LNCAP (cell line): ENCODE measurements around the gene PC.

Experiments
- TF ChIP-seq, protein P1 (sequence below): fragments of 450-650 bp; IDR thresholded peaks from 2 replicates; pipeline ENCODE4 v1.5.1; 2017; ENCODE audit warnings: mild to moderate bottlenecking

The PC gene

DNA sequence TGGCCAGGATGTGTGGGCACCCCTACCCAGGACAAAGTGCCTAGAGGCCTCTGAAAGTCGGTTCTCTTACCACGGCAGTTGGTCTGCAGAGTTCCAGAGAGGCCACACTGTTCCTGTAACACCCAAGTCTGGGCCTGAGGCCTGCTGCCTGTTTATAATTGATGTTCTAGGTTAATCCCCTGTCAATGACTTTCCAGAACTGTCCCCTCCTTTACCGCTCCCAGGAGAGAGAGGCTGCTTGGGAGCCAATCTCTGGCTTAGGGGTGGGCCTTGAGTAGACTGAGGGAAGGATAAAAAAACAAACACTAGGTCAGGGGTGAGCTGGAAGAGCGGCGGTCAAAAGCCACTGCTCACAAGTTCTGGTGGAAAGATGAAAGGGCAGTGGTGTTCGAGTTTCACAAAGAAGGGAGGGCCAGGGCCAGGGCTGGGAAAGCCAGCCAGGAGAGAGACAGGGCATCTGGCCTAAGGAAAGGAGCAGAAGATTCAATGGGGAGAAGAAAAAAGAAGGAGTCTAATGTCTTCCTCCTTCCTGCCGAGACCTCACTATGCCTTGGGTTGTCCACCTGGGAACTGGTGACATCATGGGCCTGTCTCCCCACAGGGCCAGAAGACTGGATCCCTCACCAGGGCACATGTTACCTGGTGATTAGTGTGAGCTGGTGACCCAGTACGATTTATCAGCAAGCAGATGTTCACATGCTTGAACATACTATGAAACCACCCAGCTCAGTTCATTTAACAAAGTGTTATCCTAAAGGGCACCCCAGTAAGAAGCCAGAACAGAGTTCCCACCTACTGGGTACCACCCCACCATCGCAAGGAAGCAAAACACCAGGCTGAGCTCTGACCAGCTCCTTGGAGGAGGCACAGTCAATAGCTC lies 50.2 kb downstream of the PC start:
- TF ChIP-seq, protein P1, sequence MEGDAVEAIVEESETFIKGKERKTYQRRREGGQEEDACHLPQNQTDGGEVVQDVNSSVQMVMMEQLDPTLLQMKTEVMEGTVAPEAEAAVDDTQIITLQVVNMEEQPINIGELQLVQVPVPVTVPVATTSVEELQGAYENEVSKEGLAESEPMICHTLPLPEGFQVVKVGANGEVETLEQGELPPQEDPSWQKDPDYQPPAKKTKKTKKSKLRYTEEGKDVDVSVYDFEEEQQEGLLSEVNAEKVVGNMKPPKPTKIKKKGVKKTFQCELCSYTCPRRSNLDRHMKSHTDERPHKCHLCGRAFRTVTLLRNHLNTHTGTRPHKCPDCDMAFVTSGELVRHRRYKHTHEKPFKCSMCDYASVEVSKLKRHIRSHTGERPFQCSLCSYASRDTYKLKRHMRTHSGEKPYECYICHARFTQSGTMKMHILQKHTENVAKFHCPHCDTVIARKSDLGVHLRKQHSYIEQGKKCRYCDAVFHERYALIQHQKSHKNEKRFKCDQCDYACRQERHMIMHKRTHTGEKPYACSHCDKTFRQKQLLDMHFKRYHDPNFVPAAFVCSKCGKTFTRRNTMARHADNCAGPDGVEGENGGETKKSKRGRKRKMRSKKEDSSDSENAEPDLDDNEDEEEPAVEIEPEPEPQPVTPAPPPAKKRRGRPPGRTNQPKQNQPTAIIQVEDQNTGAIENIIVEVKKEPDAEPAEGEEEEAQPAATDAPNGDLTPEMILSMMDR: no peak

DNA sequence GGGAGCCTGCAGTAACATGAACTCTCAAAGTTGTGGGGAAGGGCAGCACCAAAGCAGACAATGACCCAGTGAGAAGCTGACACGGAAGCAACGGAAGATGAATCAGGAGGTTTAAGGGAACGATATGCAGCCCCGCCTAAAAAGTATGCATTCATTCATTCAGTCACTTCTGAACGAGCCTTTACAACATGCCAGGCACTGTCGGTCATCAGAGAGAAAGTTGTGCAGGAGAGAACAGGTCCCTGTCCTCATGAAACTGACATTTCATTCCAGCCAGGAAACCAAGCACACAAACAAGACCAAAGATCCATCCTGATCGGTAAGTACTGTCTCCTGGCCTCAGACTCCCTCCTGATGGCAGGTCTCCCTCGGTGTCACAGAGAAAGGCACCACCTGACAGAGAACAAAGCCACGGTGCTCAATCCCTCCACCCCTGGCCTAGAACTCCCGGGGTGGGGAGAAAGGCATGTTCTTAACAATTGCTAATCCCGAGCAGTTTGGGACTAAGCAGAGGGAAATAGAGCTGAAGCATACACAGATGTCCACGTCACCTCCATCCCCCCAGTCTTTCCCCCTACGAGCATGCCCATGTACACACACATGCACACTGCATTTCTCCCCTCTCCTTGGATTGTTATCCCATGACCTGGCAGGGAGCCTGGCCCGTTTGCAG lies 52.0 kb downstream of the PC start:
- TF ChIP-seq, protein P1: no peak

DNA sequence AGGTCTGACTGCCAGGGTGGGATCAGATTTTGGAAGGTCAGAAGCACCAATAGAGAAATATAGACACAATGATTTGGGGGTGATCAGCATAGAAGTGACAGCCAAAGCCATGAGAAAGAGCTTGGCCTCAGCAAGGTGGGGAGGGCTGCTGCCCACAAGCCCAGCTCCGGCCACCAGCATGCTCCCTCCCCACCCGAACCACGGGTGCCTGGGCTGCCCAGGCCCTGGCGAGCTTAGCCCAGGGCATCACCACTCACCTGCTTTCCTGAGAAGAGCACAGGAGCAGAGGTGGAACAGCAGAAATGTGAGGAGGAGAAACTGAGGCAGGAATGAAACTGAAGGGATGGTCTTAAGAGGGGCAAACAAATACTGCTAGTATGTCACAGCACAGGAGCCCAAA lies 52.6 kb downstream of the PC start:
- TF ChIP-seq, protein P1: no peak

DNA sequence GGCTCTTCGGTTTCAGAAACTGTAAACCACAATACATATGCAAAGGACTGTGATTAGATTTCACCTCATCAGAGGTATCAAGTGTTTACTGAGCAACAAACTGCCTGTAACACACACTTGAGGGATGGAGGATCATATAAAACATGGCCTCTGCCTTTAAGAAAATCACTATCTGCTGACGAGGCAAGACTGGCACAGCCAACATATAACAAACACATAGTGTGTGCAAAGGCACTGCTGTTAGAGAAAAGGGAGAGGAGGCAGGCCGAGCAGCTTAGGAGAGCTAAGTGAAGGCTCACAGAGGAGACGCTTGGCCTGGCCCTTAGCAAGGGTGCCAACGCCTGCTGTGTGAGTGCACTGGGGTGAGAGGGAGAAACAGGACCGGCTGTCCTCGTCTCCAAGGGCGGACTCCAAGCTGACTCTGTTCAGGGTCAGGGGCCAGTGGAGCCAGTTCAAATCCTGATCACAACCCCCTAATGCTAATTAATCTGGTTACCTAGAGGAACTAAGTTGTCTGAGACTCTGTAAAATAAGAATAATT lies 53.1 kb downstream of the PC start:
- TF ChIP-seq, protein P1: no peak

DNA sequence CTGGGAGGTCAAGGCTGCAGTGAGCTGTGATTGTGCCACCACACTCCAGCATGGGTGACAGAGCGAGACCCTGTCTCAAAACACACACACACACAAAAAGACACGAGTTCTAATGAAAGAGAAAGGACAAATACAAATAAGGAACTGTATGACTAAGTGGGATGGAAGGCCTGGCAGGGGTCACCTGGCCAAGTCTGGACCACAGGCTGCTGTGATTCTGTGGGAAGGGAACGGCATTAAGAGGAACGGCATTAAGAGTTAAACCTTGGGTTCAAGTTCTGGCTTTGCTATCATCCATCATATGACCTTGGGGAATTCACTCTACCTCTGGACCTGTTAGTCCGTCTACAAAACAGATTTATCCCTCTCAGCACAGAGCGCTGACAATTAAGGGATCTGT lies 53.6 kb downstream of the PC start:
- TF ChIP-seq, protein P1: no peak

DNA sequence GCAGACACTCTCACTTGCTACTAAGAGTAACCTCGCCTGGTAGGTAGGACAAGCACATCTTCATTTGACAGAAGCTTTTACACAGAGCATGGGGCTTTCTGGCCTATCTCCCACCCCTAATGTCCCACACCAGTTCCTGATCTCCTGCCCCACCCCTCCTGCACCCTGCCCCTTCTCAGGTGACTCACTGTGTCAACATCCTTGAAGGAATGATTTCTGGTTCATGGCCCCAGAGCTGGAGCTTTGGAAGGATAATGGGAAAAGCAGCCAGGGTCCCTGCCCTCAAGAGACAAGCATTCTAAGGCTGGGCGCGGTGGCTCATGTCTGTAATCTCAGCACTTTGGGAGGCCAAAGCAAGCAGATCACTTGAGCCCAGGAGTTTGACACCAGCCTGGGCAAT lies 54.1 kb downstream of the PC start:
- TF ChIP-seq, protein P1: no peak

DNA sequence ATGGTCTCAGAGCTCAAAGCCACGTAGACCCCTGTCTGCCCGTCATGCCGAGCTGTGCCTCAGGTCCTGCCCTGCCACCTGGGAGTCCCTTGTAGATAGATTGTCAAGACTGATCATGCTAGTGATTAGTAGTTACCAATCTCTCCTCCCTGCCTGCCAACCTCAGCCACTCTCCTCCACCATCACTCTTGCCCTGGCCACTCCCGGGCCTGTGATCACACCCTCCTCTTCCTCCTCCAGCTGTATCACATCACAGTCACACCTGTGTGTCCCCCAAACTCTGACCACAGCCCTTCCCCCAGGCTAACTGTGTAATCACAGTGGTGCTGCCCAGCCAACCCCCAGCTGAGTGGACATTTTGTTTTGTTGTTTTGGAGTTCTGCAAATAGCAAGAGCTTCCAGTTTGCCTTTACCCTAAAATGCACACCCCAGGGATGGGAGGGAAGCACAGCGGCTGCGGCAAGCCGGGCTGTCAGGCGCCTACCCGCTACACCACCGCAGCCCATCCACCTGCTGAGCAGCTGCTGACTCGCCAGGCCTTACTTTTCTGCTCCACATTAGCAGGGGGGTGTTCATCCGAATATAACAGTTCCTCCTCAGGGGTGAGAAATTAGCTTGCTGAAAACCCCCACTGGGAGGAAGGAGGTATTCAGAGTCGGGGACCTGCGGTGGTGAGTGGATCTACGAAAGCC lies 55.6 kb downstream of the PC start:
- TF ChIP-seq, protein P1: no peak
